ENCODE measurements around the gene KRT74. TPM values are rescaled to one million over a fixed set of nuclear protein-coding genes. Genes with fewer than 3 reads are reported as not detected.

The KRT74 gene
- polyA plus RNA-seq, 2 of the 4 experiments (the other 2 are of a cell fraction), result not detected

DNA sequence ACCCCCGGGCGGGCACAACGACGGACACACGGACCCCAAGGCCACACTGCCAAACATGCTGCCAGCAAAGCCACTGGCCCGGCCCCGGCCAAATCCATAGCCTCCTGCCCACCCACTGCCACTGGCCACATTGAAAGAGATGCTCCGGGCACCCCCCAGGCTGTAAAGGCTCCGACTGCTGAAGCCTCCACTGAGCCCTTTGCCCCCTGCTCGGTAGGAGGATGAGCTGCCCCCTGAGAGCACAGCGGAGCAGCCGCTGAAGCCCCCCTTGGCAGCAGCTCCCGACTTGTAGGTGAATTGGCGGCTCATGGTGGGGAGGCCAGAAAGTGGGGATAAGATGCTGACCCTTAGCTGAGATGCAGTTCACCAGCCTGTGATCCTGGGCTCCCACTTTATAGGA is 44.6 kb upstream of the KRT74 start, which contains the start of gene KRT73:
Gene KRT73, minus strand, starts transcription at position 344 of the 400 bp plus-strand sequence. Its CDS starts 35 bp downstream, at position 309.
- Histone ChIP-seq H3K4me2 (no peak within 1 kb of the TSS), H3K4me1 (no peaks in the 10 kb centered on the region), H3K4me3 (no peak within 1 kb of the TSS), H3K9me3 (no peaks in the 10 kb centered on the region), H3K27ac (no peak within 1 kb of the TSS)
- no peak for TF ChIP-seq POLR2A (IDR thresholded peaks at IDR 0.05; ENCODE audit: low read length)
- TF ChIP-seq, protein P1, sequence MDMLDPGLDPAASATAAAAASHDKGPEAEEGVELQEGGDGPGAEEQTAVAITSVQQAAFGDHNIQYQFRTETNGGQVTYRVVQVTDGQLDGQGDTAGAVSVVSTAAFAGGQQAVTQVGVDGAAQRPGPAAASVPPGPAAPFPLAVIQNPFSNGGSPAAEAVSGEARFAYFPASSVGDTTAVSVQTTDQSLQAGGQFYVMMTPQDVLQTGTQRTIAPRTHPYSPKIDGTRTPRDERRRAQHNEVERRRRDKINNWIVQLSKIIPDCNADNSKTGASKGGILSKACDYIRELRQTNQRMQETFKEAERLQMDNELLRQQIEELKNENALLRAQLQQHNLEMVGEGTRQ (IDR thresholded peaks at IDR 0.05), result no peak
- no peak for TF ChIP-seq MAZ (IDR thresholded peaks at IDR 0.05; ENCODE audit: borderline replicate concordance, low read depth, low read length)
- no peak for TF ChIP-seq JUN (IDR thresholded peaks at IDR 0.05)
- no peak for TF ChIP-seq RCOR1 (IDR thresholded peaks at IDR 0.05; ENCODE audit: low read depth, low read length)
- TF ChIP-seq ESRRA (IDR thresholded peaks at IDR 0.05; ENCODE audit: borderline replicate concordance, low read length), result no peak
- TF ChIP-seq, protein P2, sequence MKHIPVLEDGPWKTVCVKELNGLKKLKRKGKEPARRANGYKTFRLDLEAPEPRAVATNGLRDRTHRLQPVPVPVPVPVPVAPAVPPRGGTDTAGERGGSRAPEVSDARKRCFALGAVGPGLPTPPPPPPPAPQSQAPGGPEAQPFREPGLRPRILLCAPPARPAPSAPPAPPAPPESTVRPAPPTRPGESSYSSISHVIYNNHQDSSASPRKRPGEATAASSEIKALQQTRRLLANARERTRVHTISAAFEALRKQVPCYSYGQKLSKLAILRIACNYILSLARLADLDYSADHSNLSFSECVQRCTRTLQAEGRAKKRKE (CRISPR knock-in tag; IDR thresholded peaks at IDR 0.05; ENCODE audit: low read depth), result no peak
- no peak for TF ChIP-seq RARB (CRISPR knock-in tag; IDR thresholded peaks at IDR 0.05)
- TF ChIP-seq MAX (IDR thresholded peaks at IDR 0.05), result no peak
- TF ChIP-seq SREBF2 (IDR thresholded peaks at IDR 0.05), result no peak
- TF ChIP-seq POLR2AphosphoS2 (conservative IDR thresholded peaks at IDR 0.05; ENCODE audit: low read length), result no peak
- no peak for DNase-seq (ENCODE audit: low read depth in 1 of 2, low spot score in 1 of 2)
- CTCF ChIA-PET, result interaction anchor here (2.5 kb wide), 1 partner anchor 252 kb away, joined by 6 read pairs; no protein-coding TSS in a partner anchor
- 58% methylated on average over 5 of the region's 14 CpGs for WGBS (ENCODE audit: missing lambda C conversion rate)
- ATAC-seq, result no peak
- no peak for FAIRE-seq
- POLR2A ChIA-PET, result no interaction called here

DNA sequence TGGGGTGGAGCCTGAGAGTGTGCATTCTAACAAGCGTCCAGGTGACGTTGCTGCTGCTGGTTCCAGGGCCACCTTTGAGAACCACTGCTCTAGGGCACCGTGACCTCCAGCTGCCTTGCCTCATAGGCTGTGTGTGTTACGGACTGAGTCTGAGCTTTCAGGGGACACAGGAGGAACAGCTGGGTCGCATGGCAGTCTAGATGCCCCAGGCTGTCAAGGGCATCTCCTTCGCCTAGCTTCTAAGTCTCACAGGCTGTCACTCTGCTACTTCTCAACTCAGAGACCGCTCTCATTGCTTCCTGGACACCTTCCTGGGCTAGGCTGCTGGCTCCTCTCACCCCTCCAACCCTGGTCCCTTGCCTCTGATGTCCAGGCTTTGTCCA is 43.8 kb upstream of the KRT74 start:
- H3K4me3 ChIP-seq, result no peak overlapping the region
- no peak overlapping the region for H3K27ac ChIP-seq
- no peak for FAIRE-seq
- TF ChIP-seq NPAS2 (CRISPR knock-in tag; IDR thresholded peaks at IDR 0.05; ENCODE audit: borderline replicate concordance) (no peak), TFCP2L1 (CRISPR knock-in tag; IDR thresholded peaks at IDR 0.05) (no peak), POLR2A (IDR thresholded peaks at IDR 0.05; ENCODE audit: low read length) (no peak), HEYL (CRISPR knock-in tag; IDR thresholded peaks at IDR 0.05) (no peak), PHF8 (IDR thresholded peaks at IDR 0.05; ENCODE audit: borderline replicate concordance, low read depth) (no peak), CEBPB (IDR thresholded peaks at IDR 0.05) (no peak), SMC3 (IDR thresholded peaks at IDR 0.05) (no peak), ZC3H11A (IDR thresholded peaks at IDR 0.05) (no peak), MAFK (IDR thresholded peaks at IDR 0.05; ENCODE audit: partially characterized antibody) (no peak), ELK1 (IDR thresholded peaks at IDR 0.05; ENCODE audit: low read depth, low read length) (no peak), CHD4 (IDR thresholded peaks at IDR 0.05; ENCODE audit: borderline replicate concordance) (no peak)
- no peak overlapping the region for H3K4me2 ChIP-seq
- WGBS (ENCODE audit: missing lambda C conversion rate), result 57% methylated on average over 7 of the region's 7 CpGs
- no peaks in the 10 kb centered on the region for H3K4me1 ChIP-seq
- no peak for DNase-seq (ENCODE audit: low read depth in 1 of 2, low spot score in 1 of 2)
- H3K9me3 ChIP-seq, result no peaks in the 10 kb centered on the region
- ChIA-PET CTCF (interaction anchor here (2.5 kb wide), 1 partner anchor 253 kb away, joined by 6 read pairs; no protein-coding TSS in a partner anchor), POLR2A (no interaction called here)
- ATAC-seq, result no peak; a peak in 1 of 6 replicates

GRCh38 chr12:52616680-52617402 is 43.2 kb upstream of the KRT74 start:
- CTCF ChIA-PET, result interaction anchor here (2.5 kb wide), 1 partner anchor 254 kb away, joined by 6 read pairs; no protein-coding TSS in a partner anchor
- Histone ChIP-seq H3K4me2 (no peak overlapping the region), H3K4me1 (no peaks in the 10 kb centered on the region), H3K9me3 (no peaks in the 10 kb centered on the region), H3K27ac (no peak overlapping the region), H3K4me3 (no peak overlapping the region)
- POLR2A ChIA-PET, result no interaction called here
- DNase-seq (ENCODE audit: low read depth in 1 of 2, low spot score in 1 of 2) (no peak), ATAC-seq (no peak), FAIRE-seq (no peak)
- WGBS (ENCODE audit: missing lambda C conversion rate), result 62% methylated on average over 10 of the region's 10 CpGs
- TF ChIP-seq BCL3 (IDR thresholded peaks at IDR 0.05), result no peak
- no peak for TF ChIP-seq MAFK (IDR thresholded peaks at IDR 0.05; ENCODE audit: partially characterized antibody)
- TF ChIP-seq ZFP36 (IDR thresholded peaks at IDR 0.05; ENCODE audit: borderline replicate concordance, partially characterized antibody), result no peak
- TF ChIP-seq HOXB5 (CRISPR knock-in tag; IDR thresholded peaks at IDR 0.05), result no peak
- no peak for TF ChIP-seq PBX3 (IDR thresholded peaks at IDR 0.05)
- TF ChIP-seq, protein P2 (CRISPR knock-in tag; IDR thresholded peaks at IDR 0.05; ENCODE audit: low read depth), result no peak
- TF ChIP-seq CBX2 (IDR thresholded peaks at IDR 0.05; ENCODE audit: borderline replicate concordance, low read depth), result no peak
- no peak for TF ChIP-seq ZC3H11A (IDR thresholded peaks at IDR 0.05)

Measured in A549 (cell line).